Ishikawa (cell line): Measurements from ENCODE around the gene RNF152.

Source experiments
- CEBPB ChIP-seq: IDR thresholded peaks from 2 replicates; pipeline ENCODE4 v1.6.1; 2012
- EP300 ChIP-seq: IDR thresholded peaks from 2 replicates; pipeline ENCODE4 v1.6.1; 2012; ENCODE audit warnings: borderline replicate concordance
- RAD21 ChIP-seq: IDR thresholded peaks from 2 replicates; pipeline ENCODE4 v1.6.1; 2012; ENCODE audit warnings: low read depth
- TAF1 ChIP-seq: IDR thresholded peaks from 2 replicates; pipeline ENCODE4 v1.6.1; 2012; ENCODE audit warnings: low read depth, mild to moderate bottlenecking
- TEAD4 ChIP-seq: IDR thresholded peaks from 2 replicates; pipeline ENCODE4 v1.6.1; 2012

GRCh38 chr18:61840324-61840723, 52.5 kb downstream of the RNF152 start:
- TF ChIP-seq TAF1 (no peak), TEAD4 (no peak), EP300 (no peak), RAD21 (no peak), CEBPB (no peak)
